IPS DF 6.9 (cell line): Measurements from ENCODE around the gene TMIE.

Experiments used
- DNase-seq: peaks from one replicate; pipeline ENCODE4 v3.0.0-alpha.2; 2013; ENCODE audit warnings: low read depth, low spot score
- H3K27ac ChIP-seq: one replicate; pipeline ENCODE4 v1.5.1; 2013; ENCODE audit warnings: low read length, control low read depth
- H3K27me3 ChIP-seq: 2 replicates; pipeline ENCODE4 v1.6.1; 2013; ENCODE audit warnings: mild to moderate bottlenecking, low read length; ENCODE audit not compliant: control insufficient read depth, insufficient read depth
- H3K36me3 ChIP-seq: 2 replicates; pipeline ENCODE4 v1.6.1; 2013; ENCODE audit warnings: low read length; ENCODE audit not compliant: control insufficient read depth, insufficient read depth
- H3K4me1 ChIP-seq: 2 replicates; pipeline ENCODE4 v1.6.1; 2013; ENCODE audit warnings: low read length; ENCODE audit not compliant: control insufficient read depth, insufficient read depth
- H3K4me3 ChIP-seq: 2 replicates; pipeline ENCODE4 v1.5.1; 2013; ENCODE audit warnings: mild to moderate bottlenecking, low read length
- H3K9me3 ChIP-seq: 2 replicates; pipeline ENCODE4 v1.6.1; 2013; ENCODE audit warnings: low read length, inconsistent platforms; ENCODE audit not compliant: control insufficient read depth, insufficient read depth
- WGBS: extraction: QIAGEN DNeasy Blood & Tissue Kit; methylation state at CpG from one replicate; pipeline ENCODE4 v1.1.7; 2013; ENCODE audit warnings: mixed read lengths, missing lambda C conversion rate; ENCODE audit not compliant: insufficient read length, insufficient coverage; 5-methylcytosine and 5-hydroxymethylcytosine counted together

Gene TMIE

GRCh38 chr3:46701181-46701939 lies at the start of gene TMIE:
TSS of gene TMIE (plus strand) at chr3:46701392. CDS start at chr3:46701488, 96 bp downstream.
- peaks cover 7% of the 10 kb centered on the region; the same call in 1 of the 2 replicates for H3K27me3 ChIP-seq
- no peaks in the 10 kb centered on the region for H3K9me3 ChIP-seq
- H3K4me1 ChIP-seq = 0 out of 2 replicates have a peak, but pooled peaks cover 2% of the 10 kb centered on the region
- H3K4me3 ChIP-seq = peak within 1 kb of the TSS; percentile 17; the same call in 1 of the 2 replicates
- no peak for DNase-seq
- H3K36me3 ChIP-seq = no peaks in the 10 kb centered on the region
- no CpG with 5 or more reads among the region's 51 CpGs for WGBS
- H3K27ac ChIP-seq = no peak within 1 kb of the TSS

- Histone ChIP-seq H3K27me3 (no peaks in the 10 kb centered on the region), H3K4me3 (no peak overlapping the region), H3K9me3 (no peaks in the 10 kb centered on the region), H3K4me1 (peaks cover 2% of the 10 kb centered on the region; the same call in 1 of the 2 replicates), H3K36me3 (no peaks in the 10 kb centered on the region), H3K27ac (no peak overlapping the region)
- DNase-seq = no peak
- WGBS = no CpG with 5 or more reads among the region's 6 CpGs
These were observed 45.9 kb upstream of the TMIE start for GRCh38 chr3:46655271-46655670.

GRCh38 chr3:46656778-46657556 lies 44.2 kb upstream of the TMIE start:
- no peaks in the 10 kb centered on the region for H3K9me3 ChIP-seq
- H3K4me1 ChIP-seq = peaks cover 11% of the 10 kb centered on the region
- H3K4me3 ChIP-seq = no peak overlapping the region
- no peaks in the 10 kb centered on the region for H3K36me3 ChIP-seq
- no CpG with 5 or more reads among the region's 9 CpGs for WGBS
- no peak for DNase-seq
- no peak overlapping the region for H3K27ac ChIP-seq
- H3K27me3 ChIP-seq = no peaks in the 10 kb centered on the region

- DNase-seq = no peak
- Histone ChIP-seq H3K4me1 (peaks cover 16% of the 10 kb centered on the region), H3K4me3 (no peak overlapping the region), H3K27me3 (no peaks in the 10 kb centered on the region), H3K36me3 (no peaks in the 10 kb centered on the region), H3K27ac (no peak overlapping the region), H3K9me3 (no peaks in the 10 kb centered on the region)
- no CpG with 5 or more reads among the region's 8 CpGs for WGBS
These were observed 41.9 kb upstream of the TMIE start for GRCh38 chr3:46659285-46659684.

GRCh38 chr3:46660003-46660402 lies 41.2 kb upstream of the TMIE start:
- no peak for DNase-seq
- no CpG with 5 or more reads among the region's 6 CpGs for WGBS
- Histone ChIP-seq H3K27ac (no peak overlapping the region), H3K4me1 (peaks cover 16% of the 10 kb centered on the region), H3K4me3 (no peak overlapping the region), H3K27me3 (no peaks in the 10 kb centered on the region), H3K36me3 (no peaks in the 10 kb centered on the region), H3K9me3 (no peaks in the 10 kb centered on the region)

GRCh38 chr3:46660543-46661523 lies 40.4 kb upstream of the TMIE start:
- DNase-seq = no peak
- peaks cover 16% of the 10 kb centered on the region for H3K4me1 ChIP-seq

GRCh38 chr3:46661776-46662766 lies 39.1 kb upstream of the TMIE start:
- H3K36me3 ChIP-seq = no peaks in the 10 kb centered on the region
- H3K27ac ChIP-seq = no peak overlapping the region
- peaks cover 16% of the 10 kb centered on the region for H3K4me1 ChIP-seq
- H3K27me3 ChIP-seq = no peaks in the 10 kb centered on the region
- H3K9me3 ChIP-seq = no peaks in the 10 kb centered on the region
- no peak overlapping the region for H3K4me3 ChIP-seq
- WGBS = no CpG with 5 or more reads among the region's 15 CpGs
- DNase-seq = no peak

More at GRCh38 chr3:46660543-46661523, 40.4 kb upstream of the TMIE start:
- no peak overlapping the region for H3K27ac ChIP-seq
- H3K4me3 ChIP-seq = no peak overlapping the region
- no peaks in the 10 kb centered on the region for H3K27me3 ChIP-seq
- no peaks in the 10 kb centered on the region for H3K36me3 ChIP-seq
- no peaks in the 10 kb centered on the region for H3K9me3 ChIP-seq
- WGBS = no CpG with 5 or more reads among the region's 9 CpGs

- Histone ChIP-seq H3K36me3 (no peaks in the 10 kb centered on the region), H3K4me1 (peaks cover 16% of the 10 kb centered on the region), H3K27me3 (no peaks in the 10 kb centered on the region), H3K9me3 (no peaks in the 10 kb centered on the region), H3K4me3 (no peak overlapping the region), H3K27ac (no peak overlapping the region)
- no peak for DNase-seq
- no CpG with 5 or more reads among the region's 17 CpGs for WGBS
These were observed 38.2 kb upstream of the TMIE start for GRCh38 chr3:46662771-46663551.
